Erythroblast (primary cell): ENCODE measurements around the gene TRIM73.
"Not testable (repeated sequence)": the region's sequence is repeated elsewhere in the genome, so short reads cannot be mapped to it uniquely, and the experiment has no call there.

Source experiments
- GATA1 ChIP-seq: IDR thresholded peaks from 2 replicates; pipeline ENCODE4 v1.6.1; 2011; ENCODE audit warnings: low read depth, mild to moderate bottlenecking, control low read depth, low read length, moderate library complexity
- POLR2A ChIP-seq: IDR thresholded peaks from 2 replicates; pipeline ENCODE4 v1.6.1; 2011; ENCODE audit warnings: mild to moderate bottlenecking, low read length

DNA sequence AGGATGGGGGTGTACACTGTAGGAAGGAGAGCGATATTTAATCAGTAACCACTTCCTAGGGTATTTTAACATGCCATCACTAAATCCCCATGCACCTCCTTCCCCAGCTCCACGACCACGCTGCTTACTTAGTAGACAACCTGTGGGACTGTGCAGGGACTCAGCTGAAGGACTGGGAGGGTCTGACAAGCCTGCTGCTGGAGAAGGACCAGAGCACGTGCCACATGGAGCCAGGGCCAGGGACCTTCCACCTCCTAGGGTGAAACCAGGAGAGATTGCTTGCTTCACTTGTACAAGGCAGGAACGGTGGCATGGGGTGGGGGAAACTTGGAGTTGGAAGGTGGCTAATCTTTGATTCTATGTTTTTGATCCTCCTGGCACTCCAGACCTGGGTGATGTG, 28.8 kb upstream of the TRIM73 start:
- TF ChIP-seq POLR2A, GATA1: not testable (repeated sequence)
